ENCODE measurements around the gene QSOX1.
A peak's percentile ranks its signal among the peaks of the same experiment; 100 is the strongest.

Gene QSOX1

GRCh38 chr1:180185281-180185680 is 30.6 kb downstream of the QSOX1 start:
- no peak for TF ChIP-seq CTCF (IDR thresholded peaks at IDR 0.05; ENCODE audit: insufficient read depth, low read depth, low read length, missing control alignments)
- no peak overlapping the region for H3K4me3 ChIP-seq (ENCODE audit: low read depth, low read length)
- DNase-seq (ENCODE audit: low read depth) = no peak

- DNase-seq (ENCODE audit: low read depth) = no peak
- no peak overlapping the region for H3K4me3 ChIP-seq (ENCODE audit: low read depth, low read length)
- no peak for TF ChIP-seq CTCF (IDR thresholded peaks at IDR 0.05; ENCODE audit: insufficient read depth, low read depth, low read length, missing control alignments)
Observed at GRCh38 chr1:180185971-180186645, 31.4 kb downstream of the QSOX1 start.

- TF ChIP-seq CTCF (IDR thresholded peaks at IDR 0.05; ENCODE audit: insufficient read depth, low read depth, low read length, missing control alignments) = no peak
- no peak for DNase-seq (ENCODE audit: low read depth)
Observed at GRCh38 chr1:180186831-180187230, 32.2 kb downstream of the QSOX1 start.

GRCh38 chr1:180187626-180188025 is 33.0 kb downstream of the QSOX1 start:
- TF ChIP-seq CTCF (IDR thresholded peaks at IDR 0.05; ENCODE audit: insufficient read depth, low read depth, low read length, missing control alignments) = no peak
- no peak for DNase-seq (ENCODE audit: low read depth)
- no peak overlapping the region for H3K4me3 ChIP-seq (ENCODE audit: low read depth, low read length)

More at GRCh38 chr1:180186831-180187230, 32.2 kb downstream of the QSOX1 start:
- H3K4me3 ChIP-seq (ENCODE audit: low read depth, low read length) = no peak overlapping the region

- no peak overlapping the region for H3K4me3 ChIP-seq (ENCODE audit: low read depth, low read length)
- DNase-seq (ENCODE audit: low read depth) = peak; percentile 49
- TF ChIP-seq CTCF (IDR thresholded peaks at IDR 0.05; ENCODE audit: insufficient read depth, low read depth, low read length, missing control alignments) = peak; percentile 73
Observed at GRCh38 chr1:180188091-180188506, 33.4 kb downstream of the QSOX1 start.

- no peak overlapping the region for H3K4me3 ChIP-seq (ENCODE audit: low read depth, low read length)
- no peak for TF ChIP-seq CTCF (IDR thresholded peaks at IDR 0.05; ENCODE audit: insufficient read depth, low read depth, low read length, missing control alignments)
- no peak for DNase-seq (ENCODE audit: low read depth)
Observed at GRCh38 chr1:180188684-180189175, 34.1 kb downstream of the QSOX1 start.

GRCh38 chr1:180190091-180190490 is 35.4 kb downstream of the QSOX1 start:
- TF ChIP-seq CTCF (IDR thresholded peaks at IDR 0.05; ENCODE audit: insufficient read depth, low read depth, low read length, missing control alignments) = no peak
- no peak for DNase-seq (ENCODE audit: low read depth)
- no peak overlapping the region for H3K4me3 ChIP-seq (ENCODE audit: low read depth, low read length)

Data from GM12865 (cell line).